PC-3 (cell line): ENCODE results near the gene TMEM125. TPM values are rescaled to one million over a fixed set of nuclear protein-coding genes. Genes with fewer than 3 reads are reported as not detected.

ENCODE experiments used
- ATAC-seq: fragments of 200-7000 bp; cut with Tn5 transposase; 2 replicates; pipeline ENCODE4 v1.9.1; 2020; ENCODE audit warnings: mild to moderate bottlenecking, moderate library complexity
- BruUV-seq: library from RNA; stranded (reverse); fragments of 400-500 nt; replicated peaks from 2 replicates; lab custom pipeline; 2021; lab: Mats Ljungman, UMichigan
- CTCF ChIA-PET: fragments of 300-600 bp; sonication (Branson Sonifier 250); formaldehyde crosslinking; loops from one replicate; lab custom pipeline; 2022; ENCODE audit warnings: antibody characterized with exemption; lab: Charles Lee
- POLR2A ChIA-PET: fragments of 300-600 bp; sonication (Branson Sonifier 250); formaldehyde crosslinking; loops from one replicate; lab custom pipeline; 2022; ENCODE audit warnings: antibody characterized with exemption; ENCODE audit not compliant: unreplicated experiment; lab: Charles Lee
- DNase-seq: peaks from one replicate; pipeline ENCODE4 v3.0.0-alpha.2; 2015
- H2AFZ ChIP-seq: fragments of 300-600 bp; sonication (generic); 2 replicates; pipeline ENCODE4 v1.6.0; 2016; ENCODE audit warnings: antibody characterized with exemption, low read length
- H3F3A ChIP-seq: fragments of 300-600 bp; sonication (generic); one replicate; pipeline ENCODE4 v1.6.0; 2017; ENCODE audit warnings: antibody characterized with exemption, low read length, control low read depth, mild to moderate bottlenecking; ENCODE audit not compliant: unreplicated experiment
- H3K27ac ChIP-seq: fragments of 300-600 bp; sonication (generic); 2 replicates; pipeline ENCODE4 v1.5.1; 2016; ENCODE audit warnings: mild to moderate bottlenecking, low read length
- H3K27me3 ChIP-seq: fragments of 300-600 bp; sonication (generic); 2 replicates; pipeline ENCODE4 v1.6.1; 2016; ENCODE audit warnings: low read length, mixed read lengths
- H3K36me3 ChIP-seq: fragments of 300-600 bp; sonication (generic); 2 replicates; pipeline ENCODE4 v1.6.1; 2016; ENCODE audit warnings: low read depth, mixed run types, low read length, mixed read lengths
- H3K4me1 ChIP-seq: fragments of 300-600 bp; sonication (generic); 2 replicates; pipeline ENCODE4 v1.5.1; 2016; ENCODE audit warnings: low read length; ENCODE audit not compliant: insufficient read depth
- H3K4me2 ChIP-seq: fragments of 300-600 bp; sonication (generic); 2 replicates; pipeline ENCODE4 v1.6.0; 2016; ENCODE audit warnings: low read length
- H3K4me3 ChIP-seq: fragments of 300-600 bp; sonication (generic); 2 replicates; pipeline ENCODE4 v1.5.1; 2016; ENCODE audit warnings: mild to moderate bottlenecking, low read length, mixed read lengths
- H3K79me2 ChIP-seq: fragments of 300-600 bp; sonication (generic); 2 replicates; pipeline ENCODE4 v1.6.1; 2017; ENCODE audit warnings: low read length, mixed read lengths
- H3K9ac ChIP-seq: fragments of 300-600 bp; sonication (generic); 2 replicates; pipeline ENCODE4 v1.6.0; 2016; ENCODE audit warnings: mild to moderate bottlenecking, low read length
- H3K9me2 ChIP-seq: fragments of 300-600 bp; sonication (generic); replicated peaks from 2 replicates; pipeline ENCODE4 v1.6.1; 2016; ENCODE audit warnings: mixed run types, low read length, mixed read lengths
- H3K9me3 ChIP-seq: fragments of 300-600 bp; sonication (generic); 2 replicates; pipeline ENCODE4 v1.6.1; 2016; ENCODE audit warnings: low read length, mixed read lengths
- H4K20me1 ChIP-seq: fragments of 300-600 bp; sonication (generic); 2 replicates; pipeline ENCODE4 v1.6.1; 2016; ENCODE audit warnings: low read length, mixed read lengths
- CTCF ChIP-seq: fragments of 300-600 bp; sonication (generic); conservative IDR thresholded peaks from 2 replicates; pipeline ENCODE4 v1.5.1; 2017; ENCODE audit warnings: antibody characterized with exemption, low read depth, mild to moderate bottlenecking, low read length
- EZH2 ChIP-seq: fragments of 300-600 bp; sonication (generic); IDR thresholded peaks from one replicate; pipeline ENCODE4 v1.6.1; 2017; ENCODE audit warnings: antibody characterized with exemption, mild to moderate bottlenecking, low read length; ENCODE audit not compliant: unreplicated experiment
- EZH2phosphoT487 ChIP-seq: fragments of 300-600 bp; sonication (generic); IDR thresholded peaks from 2 replicates; pipeline ENCODE4 v1.6.1; 2018; ENCODE audit warnings: mild to moderate bottlenecking, antibody characterized with exemption, low read length, borderline replicate concordance
- intact Hi-C: fragments of 100-400 bp; cut with micrococcal nuclease; formaldehyde crosslinking; loops from 2 replicates; pipeline ENCODE4 v1.9.0; 2023
- total RNA-seq: library from RNA; depleted of rRNA; stranded (reverse); fragments of >200 nt; gene quantifications from 2 replicates; pipeline ENCODE4 v1.2.3, GENCODE V29; 2014

The TMEM125 gene
- total RNA-seq, 1 experiment from 2014 or later: 9.8 TPM

- no peak overlapping the region for H3K27ac ChIP-seq
- peaks cover 9% of the 10 kb centered on the region for H3K4me1 ChIP-seq
- POLR2A ChIA-PET: no interaction called here
- H3K79me2 ChIP-seq: no peaks in the 10 kb centered on the region
- no TSS peak for BruUV-seq
- no peak overlapping the region for H3K4me2 ChIP-seq
- H3K9me3 ChIP-seq: peaks cover 13% of the 10 kb centered on the region
- DNase-seq (no peak), ATAC-seq (no peak)
- no peak overlapping the region for H3K4me3 ChIP-seq
- H3K9me2 ChIP-seq: no peaks in the 10 kb centered on the region
- H3K27me3 ChIP-seq: no peaks in the 10 kb centered on the region
- CTCF ChIA-PET: no interaction called here
- no peak overlapping the region for H2AFZ ChIP-seq
- H3K36me3 ChIP-seq: peaks cover 2% of the 10 kb centered on the region; the same call in 1 of the 2 replicates
- H4K20me1 ChIP-seq: no peaks in the 10 kb centered on the region
- intact Hi-C loops: no loop called here
- H3K9ac ChIP-seq: no peak overlapping the region
- no peak for TF ChIP-seq CTCF
- TF ChIP-seq EZH2: no peak
- TF ChIP-seq EZH2phosphoT487: no peak
- H3F3A ChIP-seq: no peaks in the 10 kb centered on the region
These were observed 2.9 kb upstream of the TMEM125 start for GRCh38 chr1:43266881-43267280.

- no peak overlapping the region for H2AFZ ChIP-seq
- ATAC-seq: no peak
- H3K27me3 ChIP-seq: no peaks in the 10 kb centered on the region
- H3K27ac ChIP-seq: no peak overlapping the region
- no peaks in the 10 kb centered on the region for H4K20me1 ChIP-seq
- peaks cover 2% of the 10 kb centered on the region; the same call in 1 of the 2 replicates for H3K36me3 ChIP-seq
- no TSS peak for BruUV-seq
- DNase-seq: no peak
- ChIA-PET CTCF (no interaction called here), POLR2A (no interaction called here)
- H3K79me2 ChIP-seq: no peaks in the 10 kb centered on the region
- no peaks in the 10 kb centered on the region for H3F3A ChIP-seq
- peaks cover 9% of the 10 kb centered on the region for H3K4me1 ChIP-seq
- TF ChIP-seq EZH2phosphoT487: no peak
- no peak for TF ChIP-seq EZH2
- TF ChIP-seq CTCF: no peak
- H3K9ac ChIP-seq: no peak overlapping the region
- no peak overlapping the region for H3K4me2 ChIP-seq
- peaks cover 13% of the 10 kb centered on the region for H3K9me3 ChIP-seq
- H3K4me3 ChIP-seq: no peak overlapping the region
- intact Hi-C loops: no loop called here
- no peaks in the 10 kb centered on the region for H3K9me2 ChIP-seq
These were observed 2.4 kb upstream of the TMEM125 start for GRCh38 chr1:43267291-43267805.

GRCh38 chr1:43267818-43268425, 1.9 kb upstream of the TMEM125 start:
- no TSS peak for BruUV-seq
- ChIA-PET CTCF (no interaction called here), POLR2A (no interaction called here)

More at GRCh38 chr1:43267818-43268425, 1.9 kb upstream of the TMEM125 start:
- Histone ChIP-seq H3K4me3 (no peak overlapping the region), H3K36me3 (peaks cover 2% of the 10 kb centered on the region; the same call in 1 of the 2 replicates), H3K9me3 (peaks cover 9% of the 10 kb centered on the region), H3K27ac (no peak overlapping the region), H3K79me2 (no peaks in the 10 kb centered on the region), H4K20me1 (no peaks in the 10 kb centered on the region), H3F3A (no peaks in the 10 kb centered on the region), H3K27me3 (no peaks in the 10 kb centered on the region), H3K4me1 (peaks cover 9% of the 10 kb centered on the region), H3K9ac (no peak overlapping the region), H2AFZ (no peak overlapping the region), H3K4me2 (no peak overlapping the region), H3K9me2 (no peaks in the 10 kb centered on the region)
- TF ChIP-seq EZH2phosphoT487: no peak
- TF ChIP-seq EZH2: no peak
- TF ChIP-seq CTCF: no peak
- intact Hi-C loops: no loop called here
- ATAC-seq (no peak), DNase-seq (no peak)
